Endodermal cell (in vitro differentiated cells): ENCODE results near the gene GRM4. TPM values are rescaled to one million over a fixed set of nuclear protein-coding genes. Genes with fewer than 3 reads are reported as not detected.

Source experiments
- DNase-seq: peaks from one replicate; pipeline ENCODE4 v3.0.0-alpha.2; 2017
- H3K27ac ChIP-seq: 2 replicates; pipeline ENCODE4 v1.5.1; 2013; ENCODE audit warnings: mild to moderate bottlenecking, low read depth, low read length, moderate library complexity
- H3K27me3 ChIP-seq: 2 replicates; pipeline ENCODE4 v1.6.1; 2013; ENCODE audit warnings: mild to moderate bottlenecking, low read length, moderate library complexity; ENCODE audit not compliant: insufficient read depth, control insufficient read depth, poor library complexity, severe bottlenecking
- H3K36me3 ChIP-seq: 2 replicates; pipeline ENCODE4 v1.7.0; 2013; ENCODE audit warnings: mild to moderate bottlenecking, low read length, moderate library complexity; ENCODE audit not compliant: control insufficient read depth, insufficient read depth
- H3K4me1 ChIP-seq: one replicate; pipeline ENCODE4 v1.7.0; 2013; ENCODE audit warnings: low read length; ENCODE audit not compliant: control insufficient read depth, insufficient read depth
- H3K4me3 ChIP-seq: 2 replicates; pipeline ENCODE4 v1.5.1; 2013; ENCODE audit warnings: mild to moderate bottlenecking, low read length, moderate library complexity
- H3K9ac ChIP-seq: 2 replicates; pipeline ENCODE4 v1.6.1; 2013; ENCODE audit warnings: mild to moderate bottlenecking, low read length, moderate library complexity; ENCODE audit not compliant: poor library complexity, severe bottlenecking; ENCODE audit errors: extremely low read depth
- H3K9me3 ChIP-seq: 2 replicates; pipeline ENCODE4 v1.6.1; 2013; ENCODE audit warnings: mild to moderate bottlenecking, low read length, moderate library complexity; ENCODE audit not compliant: control insufficient read depth
- H3K27ac Mint-ChIP-seq: 2 replicates; pipeline ENCODE4 v1.8.0; 2020; ENCODE audit warnings: mixed read lengths
- H3K27me3 Mint-ChIP-seq: 2 replicates; pipeline ENCODE4 v1.8.0; 2021; ENCODE audit warnings: mild to moderate bottlenecking, mixed read lengths; ENCODE audit not compliant: insufficient read depth
- H3K36me3 Mint-ChIP-seq: 2 replicates; pipeline ENCODE4 v1.8.0; 2020; ENCODE audit warnings: low read depth, mixed read lengths
- H3K4me1 Mint-ChIP-seq: 2 replicates; pipeline ENCODE4 v1.8.0; 2020; ENCODE audit warnings: mixed read lengths
- H3K4me3 Mint-ChIP-seq: 2 replicates; pipeline ENCODE4 v1.8.0; 2020; ENCODE audit warnings: mild to moderate bottlenecking, moderate library complexity, mixed read lengths
- H3K9me3 Mint-ChIP-seq: 2 replicates; pipeline ENCODE4 v1.8.0; 2020; ENCODE audit warnings: mild to moderate bottlenecking, mixed read lengths
- WGBS, 2 experiments: methylation state at CpG; one replicate each; pipeline versions ENCODE4 v1.1.5 to v1.1.7; 2013; ENCODE audit warnings: missing lambda C conversion rate in 2 of 2, mixed read lengths in 1 of 2; ENCODE audit not compliant: insufficient coverage in 1 of 2, insufficient read length in 1 of 2; 5-methylcytosine and 5-hydroxymethylcytosine counted together
- total RNA-seq, 2 donors: library from RNA; stranded (reverse); fragmentation: NEBNext Ultra II Directional in 1 of 2; extraction: Animal tissue kit (Norgen Biotek cat#: 25700) in 1 of 2; gene quantifications; 2 replicates in 1 of 2; 3 replicates in 1 of 2; pipeline ENCODE4 v1.2.1, GENCODE V29; 2021
- TF ChIP-seq, protein P1 (sequence below): fragments of 200-600 bp; sonication (generic); conservative IDR thresholded peaks from 2 replicates; pipeline ENCODE4 v1.5.0; 2021; ENCODE audit warnings: antibody characterized with exemption, mild to moderate bottlenecking

GRM4 gene
- total RNA-seq, 2 donors from 2014 or later, result 3.1 to 9.1 TPM

DNA sequence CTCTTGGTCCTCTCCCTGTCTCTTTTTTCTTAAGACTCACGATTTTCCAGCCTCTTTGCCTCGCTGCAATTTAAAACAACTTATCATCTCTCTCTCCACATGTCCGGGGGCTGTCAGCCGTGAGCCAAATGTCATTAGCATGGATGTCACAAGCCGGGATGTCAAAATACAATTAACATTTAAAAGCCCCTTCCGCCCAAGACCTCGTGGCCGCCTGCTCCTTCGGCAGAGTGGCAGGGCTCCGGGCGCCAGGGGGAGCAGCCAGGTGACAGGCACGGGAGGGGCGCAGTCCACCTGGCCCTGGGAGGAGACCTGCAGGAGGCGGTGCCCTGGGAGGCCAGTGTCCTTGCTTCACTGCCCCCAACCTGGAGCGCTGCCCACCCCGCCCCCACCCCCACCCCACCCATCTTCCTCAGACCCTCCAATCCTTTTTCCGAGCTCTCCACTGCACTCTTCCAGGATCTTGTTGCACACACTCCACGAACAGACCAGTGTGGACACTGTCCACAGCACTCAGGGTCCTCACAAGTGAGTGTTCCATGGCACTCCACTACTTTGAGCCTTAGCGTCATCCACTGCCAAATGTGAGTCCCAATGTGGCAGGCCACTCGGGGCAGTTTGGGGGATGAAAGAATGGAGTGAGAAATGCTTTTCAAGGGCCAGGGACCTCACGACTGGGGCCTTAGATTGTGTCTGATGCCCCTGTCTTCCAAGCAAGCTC lies 5.6 kb upstream of the GRM4 start:
- TF ChIP-seq, protein P1, sequence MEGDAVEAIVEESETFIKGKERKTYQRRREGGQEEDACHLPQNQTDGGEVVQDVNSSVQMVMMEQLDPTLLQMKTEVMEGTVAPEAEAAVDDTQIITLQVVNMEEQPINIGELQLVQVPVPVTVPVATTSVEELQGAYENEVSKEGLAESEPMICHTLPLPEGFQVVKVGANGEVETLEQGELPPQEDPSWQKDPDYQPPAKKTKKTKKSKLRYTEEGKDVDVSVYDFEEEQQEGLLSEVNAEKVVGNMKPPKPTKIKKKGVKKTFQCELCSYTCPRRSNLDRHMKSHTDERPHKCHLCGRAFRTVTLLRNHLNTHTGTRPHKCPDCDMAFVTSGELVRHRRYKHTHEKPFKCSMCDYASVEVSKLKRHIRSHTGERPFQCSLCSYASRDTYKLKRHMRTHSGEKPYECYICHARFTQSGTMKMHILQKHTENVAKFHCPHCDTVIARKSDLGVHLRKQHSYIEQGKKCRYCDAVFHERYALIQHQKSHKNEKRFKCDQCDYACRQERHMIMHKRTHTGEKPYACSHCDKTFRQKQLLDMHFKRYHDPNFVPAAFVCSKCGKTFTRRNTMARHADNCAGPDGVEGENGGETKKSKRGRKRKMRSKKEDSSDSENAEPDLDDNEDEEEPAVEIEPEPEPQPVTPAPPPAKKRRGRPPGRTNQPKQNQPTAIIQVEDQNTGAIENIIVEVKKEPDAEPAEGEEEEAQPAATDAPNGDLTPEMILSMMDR, result peak; percentile 60
- H3K27me3 Mint-ChIP-seq, result peaks cover 88% of the 10 kb centered on the region
- H3K36me3 Mint-ChIP-seq, result no peaks in the 10 kb centered on the region
- no peaks in the 10 kb centered on the region for H3K9me3 Mint-ChIP-seq
- Histone ChIP-seq H3K27me3 (peaks cover 74% of the 10 kb centered on the region), H3K36me3 (no peaks in the 10 kb centered on the region), H3K27ac (no peak overlapping the region), H3K4me1 (no peaks in the 10 kb centered on the region), H3K9me3 (no peaks in the 10 kb centered on the region), H3K4me3 (no peak overlapping the region), H3K9ac (no peak overlapping the region)
- WGBS, 2 experiments, result 26 to 30% methylated on average over 13 to 19 of the region's 21 CpGs
- no peak overlapping the region for H3K27ac Mint-ChIP-seq
- peak; percentile 90 for DNase-seq
- no peak overlapping the region for H3K4me3 Mint-ChIP-seq
- peaks cover 15% of the 10 kb centered on the region for H3K4me1 Mint-ChIP-seq

DNA sequence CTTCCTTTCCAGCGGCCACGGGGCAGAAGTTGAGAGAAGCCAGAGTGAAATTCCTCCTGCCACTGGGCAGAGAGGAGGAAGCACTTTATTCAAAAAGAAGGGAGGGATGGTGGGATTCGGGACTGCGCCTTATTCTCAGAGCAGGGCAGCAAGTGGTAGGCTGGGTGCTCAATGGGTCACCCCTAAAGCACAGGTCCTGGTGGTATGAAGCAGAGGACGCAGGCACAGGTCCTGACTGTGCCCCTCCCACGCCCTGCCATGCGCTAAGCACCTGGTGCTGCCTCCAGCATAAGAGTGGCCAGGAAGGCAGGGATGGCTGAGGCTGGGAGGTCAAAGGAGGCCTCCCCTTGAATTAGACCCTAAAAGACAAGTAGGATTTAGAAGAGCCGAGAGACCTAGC lies 4.9 kb upstream of the GRM4 start:
- no peaks in the 10 kb centered on the region for H3K36me3 ChIP-seq
- 69 to 75% methylated on average over 6 to 8 of the region's 8 CpGs for WGBS, 2 experiments
- H3K27me3 ChIP-seq, result peaks cover 81% of the 10 kb centered on the region
- no peak overlapping the region for H3K27ac Mint-ChIP-seq
- no peak overlapping the region for H3K27ac ChIP-seq
- H3K36me3 Mint-ChIP-seq, result no peaks in the 10 kb centered on the region
- peak; percentile 62 for DNase-seq
- no peaks in the 10 kb centered on the region for H3K9me3 Mint-ChIP-seq
- H3K27me3 Mint-ChIP-seq, result peaks cover 90% of the 10 kb centered on the region
- H3K9ac ChIP-seq, result no peak overlapping the region
- peaks cover 17% of the 10 kb centered on the region for H3K4me1 Mint-ChIP-seq
- H3K4me3 Mint-ChIP-seq, result no peak overlapping the region
- H3K9me3 ChIP-seq, result no peaks in the 10 kb centered on the region
- H3K4me3 ChIP-seq, result no peak overlapping the region
- TF ChIP-seq, protein P1, result no peak
- H3K4me1 ChIP-seq, result no peaks in the 10 kb centered on the region

DNA sequence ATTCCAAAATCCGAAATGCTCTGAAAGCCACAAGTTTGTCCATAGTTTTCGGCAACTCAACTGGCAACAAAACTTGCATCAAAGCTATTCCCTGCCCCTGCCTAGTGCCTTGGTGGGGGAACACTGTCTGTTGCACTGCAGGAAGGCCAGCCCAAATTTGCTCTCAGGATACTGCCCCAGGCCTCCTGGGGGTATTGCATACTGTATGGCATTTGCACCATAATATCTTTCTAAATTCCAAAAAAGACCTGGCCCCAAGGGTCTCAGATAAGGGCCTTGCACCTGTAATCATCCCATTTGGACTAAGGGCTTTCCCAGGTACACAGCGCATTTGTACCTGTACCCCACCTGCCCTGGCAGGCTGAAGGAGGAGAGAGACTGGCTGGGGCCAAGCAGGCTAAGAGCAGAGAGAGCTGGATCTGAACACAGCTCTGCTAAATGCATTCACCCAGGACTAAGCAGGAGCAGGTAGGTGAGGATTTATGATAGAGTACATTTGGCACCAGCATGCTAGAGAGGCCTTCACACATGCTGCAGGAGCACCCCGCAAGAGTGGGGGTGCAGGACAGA lies 4.0 kb upstream of the GRM4 start:
- Mint-ChIP-seq H3K27me3 (peaks cover 87% of the 10 kb centered on the region), H3K4me3 (no peak overlapping the region), H3K27ac (no peak overlapping the region), H3K9me3 (no peaks in the 10 kb centered on the region), H3K36me3 (no peaks in the 10 kb centered on the region), H3K4me1 (peaks cover 17% of the 10 kb centered on the region)
- no peak overlapping the region for H3K27ac ChIP-seq
- peak; percentile 42 for DNase-seq
- no peaks in the 10 kb centered on the region for H3K4me1 ChIP-seq
- H3K4me3 ChIP-seq, result no peak overlapping the region
- WGBS, 2 experiments, result 74 to 79% methylated on average over 4 of the region's 4 CpGs
- TF ChIP-seq, protein P1, result no peak
- no peaks in the 10 kb centered on the region for H3K9me3 ChIP-seq
- no peaks in the 10 kb centered on the region for H3K36me3 ChIP-seq
- H3K27me3 ChIP-seq, result peaks cover 82% of the 10 kb centered on the region
- H3K9ac ChIP-seq, result no peak overlapping the region
